Esophagus squamous epithelium (tissue), 4 donors: ENCODE results near the gene DYNLL1.

Experiments used
- CTCF ChIP-seq, 6 experiments: fragments of 450-650 bp in 4 of 6; fragments of 200-600 bp in 2 of 6; sonication (generic) in 2 of 6; IDR thresholded peaks; one replicate each; pipeline ENCODE4 v1.5.1; 2016 to 2019; ENCODE audit warnings: antibody characterized with exemption in 6 of 6, mild to moderate bottlenecking in 4 of 6, moderate library complexity in 4 of 6
- POLR2A ChIP-seq, 4 donors: fragments of 450-650 bp; IDR thresholded peaks; one replicate each; pipeline ENCODE4 v1.6.1; 2017; ENCODE audit warnings: antibody characterized with exemption in 4 of 4, mild to moderate bottlenecking in 4 of 4, moderate library complexity in 3 of 4

DNA sequence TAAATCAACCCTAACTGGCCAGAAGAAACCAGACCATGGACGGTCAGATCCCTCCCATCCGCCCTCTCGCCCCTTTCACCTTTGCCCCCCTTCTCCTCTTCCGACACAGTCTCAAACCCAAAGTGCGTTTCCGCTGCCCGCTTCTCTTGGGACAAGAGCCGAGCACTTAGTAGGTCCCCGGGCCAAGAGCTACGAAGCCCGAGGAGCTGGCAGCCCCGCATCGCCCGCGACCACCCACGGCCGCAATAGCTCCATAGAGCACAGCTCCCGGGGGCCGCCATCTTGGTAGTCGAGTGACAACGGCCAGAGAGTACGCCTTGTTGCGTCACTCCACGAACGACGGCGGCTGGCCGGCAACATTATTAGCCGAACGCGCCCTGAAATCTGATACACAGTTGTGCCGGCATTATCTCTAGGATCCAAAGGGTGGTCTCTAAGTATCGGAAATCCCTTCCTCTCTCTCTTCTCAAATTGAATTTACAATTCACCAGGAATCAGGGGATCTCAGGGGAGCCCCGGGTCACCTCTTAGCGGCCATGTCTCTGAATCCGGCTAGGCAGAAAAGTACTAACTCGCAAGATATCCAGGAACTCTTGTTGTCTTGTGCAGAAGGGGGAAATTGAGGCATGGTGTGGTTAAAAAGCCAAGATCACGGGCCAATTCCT is 33.1 kb downstream of the DYNLL1 start, which contains the start of gene COQ5:
- TF ChIP-seq CTCF (IDR thresholded peaks at IDR 0.05) (no peak), POLR2A (IDR thresholded peaks at IDR 0.05) (peak in 3 of 4 donors; percentile 5 to 48 (median 14))
